Esophagus muscularis mucosa (tissue), 3 donors: ENCODE measurements around the gene TMEM8B.
A peak's percentile ranks its signal among the peaks of the same experiment; 100 is the strongest.

Experiments
- POLR2A ChIP-seq: fragments of 450-650 bp; IDR thresholded peaks from one replicate; pipeline ENCODE4 v1.6.1; 2017; ENCODE audit warnings: antibody characterized with exemption, moderate library complexity, mild to moderate bottlenecking, low read depth
- POLR2AphosphoS5 ChIP-seq, 2 donors: sonication (generic); formaldehyde crosslinking; IDR thresholded peaks; one replicate each; pipeline ENCODE4 v1.6.1; 2017; ENCODE audit warnings: antibody characterized with exemption in 2 of 2
- TF ChIP-seq, protein P1 (sequence below), 3 experiments: fragments of 200-600 bp in 2 of 3; fragments of 450-650 bp in 1 of 3; sonication (generic) in 2 of 3; IDR thresholded peaks; one replicate each; pipeline ENCODE4 v1.5.1; 2017 to 2019; ENCODE audit warnings: antibody characterized with exemption in 3 of 3, mild to moderate bottlenecking in 2 of 3, moderate library complexity in 1 of 3

DNA sequence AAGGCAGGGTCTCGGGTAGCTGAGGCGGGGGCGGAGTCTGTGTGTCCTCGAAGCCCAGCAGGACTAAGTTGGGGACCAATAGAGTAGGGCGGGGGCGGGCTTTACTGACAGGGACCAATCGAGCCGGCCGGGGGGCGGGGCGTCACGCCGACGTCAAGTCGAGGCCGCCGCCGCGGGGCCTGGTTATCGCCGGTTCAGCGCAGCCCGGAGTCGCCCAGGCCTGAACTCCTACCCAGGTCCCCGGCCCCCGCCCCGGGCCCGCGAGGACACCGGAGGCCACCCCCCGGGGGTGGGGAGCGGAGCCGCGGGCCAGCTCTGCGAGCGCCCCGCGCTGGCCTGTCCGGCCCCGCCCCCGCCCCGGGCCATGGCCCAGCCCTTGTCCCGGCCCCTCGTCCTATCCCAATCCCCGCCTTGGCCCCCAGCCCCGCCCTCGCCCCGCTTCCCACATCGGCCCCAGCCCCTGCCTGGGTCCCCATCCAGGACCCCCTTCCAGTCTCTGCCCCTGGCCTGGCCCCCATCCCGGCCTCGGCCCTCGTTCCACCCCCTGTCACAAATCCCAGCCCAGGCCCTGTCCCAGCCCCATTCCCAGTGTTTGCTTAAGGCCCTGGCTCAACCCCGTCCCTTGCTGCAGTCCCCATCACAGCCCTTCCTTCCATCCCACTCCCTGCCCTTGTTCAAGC lies at the start of gene TMEM8B:
- TF ChIP-seq POLR2A (peak; percentile 26), POLR2AphosphoS5 (IDR thresholded peaks at IDR 0.05) (peak; percentile 60 to 79)
- TF ChIP-seq, protein P1, sequence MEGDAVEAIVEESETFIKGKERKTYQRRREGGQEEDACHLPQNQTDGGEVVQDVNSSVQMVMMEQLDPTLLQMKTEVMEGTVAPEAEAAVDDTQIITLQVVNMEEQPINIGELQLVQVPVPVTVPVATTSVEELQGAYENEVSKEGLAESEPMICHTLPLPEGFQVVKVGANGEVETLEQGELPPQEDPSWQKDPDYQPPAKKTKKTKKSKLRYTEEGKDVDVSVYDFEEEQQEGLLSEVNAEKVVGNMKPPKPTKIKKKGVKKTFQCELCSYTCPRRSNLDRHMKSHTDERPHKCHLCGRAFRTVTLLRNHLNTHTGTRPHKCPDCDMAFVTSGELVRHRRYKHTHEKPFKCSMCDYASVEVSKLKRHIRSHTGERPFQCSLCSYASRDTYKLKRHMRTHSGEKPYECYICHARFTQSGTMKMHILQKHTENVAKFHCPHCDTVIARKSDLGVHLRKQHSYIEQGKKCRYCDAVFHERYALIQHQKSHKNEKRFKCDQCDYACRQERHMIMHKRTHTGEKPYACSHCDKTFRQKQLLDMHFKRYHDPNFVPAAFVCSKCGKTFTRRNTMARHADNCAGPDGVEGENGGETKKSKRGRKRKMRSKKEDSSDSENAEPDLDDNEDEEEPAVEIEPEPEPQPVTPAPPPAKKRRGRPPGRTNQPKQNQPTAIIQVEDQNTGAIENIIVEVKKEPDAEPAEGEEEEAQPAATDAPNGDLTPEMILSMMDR (IDR thresholded peaks at IDR 0.05): no peak
